Suprapubic skin (tissue), 4 donors: ENCODE results near the gene RPS18. TPM values are rescaled to one million over a fixed set of nuclear protein-coding genes. Genes with fewer than 3 reads are reported as not detected.
A peak's percentile ranks its signal among the peaks of the same experiment; 100 is the strongest.

Experiments used
- DNase-seq, 2 donors: peaks; one replicate each; pipeline ENCODE4 v3.0.0-alpha.2; 2019; ENCODE audit warnings: low spot score in 2 of 2
- H3K27ac ChIP-seq: fragments of 200-600 bp; sonication (generic); one replicate; pipeline ENCODE4 v1.5.1; 2019
- H3K27me3 ChIP-seq: fragments of 200-600 bp; sonication (generic); one replicate; pipeline ENCODE4 v1.5.1; 2019
- H3K36me3 ChIP-seq: fragments of 200-600 bp; sonication (generic); one replicate; pipeline ENCODE4 v1.5.1; 2019
- H3K4me1 ChIP-seq: fragments of 200-600 bp; sonication (generic); one replicate; pipeline ENCODE4 v1.5.1; 2019
- H3K4me3 ChIP-seq: fragments of 200-600 bp; sonication (generic); one replicate; pipeline ENCODE4 v1.5.1; 2019; ENCODE audit warnings: mild to moderate bottlenecking
- H3K9me3 ChIP-seq: fragments of 200-600 bp; sonication (generic); one replicate; pipeline ENCODE4 v1.5.1; 2019
- CTCF ChIP-seq, 2 donors: fragments of 200-600 bp in 1 of 2; fragments of 450-650 bp in 1 of 2; sonication (generic) in 1 of 2; IDR thresholded peaks; one replicate each; pipeline ENCODE4 v1.5.1; 2016 to 2019; ENCODE audit warnings: antibody characterized with exemption in 2 of 2, mild to moderate bottlenecking in 1 of 2, moderate library complexity in 1 of 2
- EP300 ChIP-seq: sonication (generic); formaldehyde crosslinking; IDR thresholded peaks from one replicate; pipeline ENCODE4 v1.6.1; 2017; ENCODE audit warnings: antibody characterized with exemption
- POLR2A ChIP-seq, 2 donors: fragments of 450-650 bp; IDR thresholded peaks; one replicate each; pipeline ENCODE4 v1.6.1; 2017; ENCODE audit warnings: antibody characterized with exemption in 2 of 2, mild to moderate bottlenecking in 2 of 2, moderate library complexity in 2 of 2
- POLR2AphosphoS5 ChIP-seq, 3 donors: sonication (generic); formaldehyde crosslinking; IDR thresholded peaks; one replicate each; pipeline ENCODE4 v1.6.1; 2017; ENCODE audit warnings: antibody characterized with exemption in 3 of 3
- WGBS: methylation state at CpG from one replicate; pipeline ENCODE4 v1.1.5; 2018; 5-methylcytosine and 5-hydroxymethylcytosine counted together
- total RNA-seq, 4 donors: library from RNA; depleted of rRNA; stranded (reverse); fragments of >200 nt; gene quantifications; one replicate each; pipeline ENCODE4 v1.1.0, GENCODE V29; 2016

The RPS18 gene
- total RNA-seq, 4 donors from 2014 or later = 2,261 to 4,381 (median 4,042) TPM

DNA sequence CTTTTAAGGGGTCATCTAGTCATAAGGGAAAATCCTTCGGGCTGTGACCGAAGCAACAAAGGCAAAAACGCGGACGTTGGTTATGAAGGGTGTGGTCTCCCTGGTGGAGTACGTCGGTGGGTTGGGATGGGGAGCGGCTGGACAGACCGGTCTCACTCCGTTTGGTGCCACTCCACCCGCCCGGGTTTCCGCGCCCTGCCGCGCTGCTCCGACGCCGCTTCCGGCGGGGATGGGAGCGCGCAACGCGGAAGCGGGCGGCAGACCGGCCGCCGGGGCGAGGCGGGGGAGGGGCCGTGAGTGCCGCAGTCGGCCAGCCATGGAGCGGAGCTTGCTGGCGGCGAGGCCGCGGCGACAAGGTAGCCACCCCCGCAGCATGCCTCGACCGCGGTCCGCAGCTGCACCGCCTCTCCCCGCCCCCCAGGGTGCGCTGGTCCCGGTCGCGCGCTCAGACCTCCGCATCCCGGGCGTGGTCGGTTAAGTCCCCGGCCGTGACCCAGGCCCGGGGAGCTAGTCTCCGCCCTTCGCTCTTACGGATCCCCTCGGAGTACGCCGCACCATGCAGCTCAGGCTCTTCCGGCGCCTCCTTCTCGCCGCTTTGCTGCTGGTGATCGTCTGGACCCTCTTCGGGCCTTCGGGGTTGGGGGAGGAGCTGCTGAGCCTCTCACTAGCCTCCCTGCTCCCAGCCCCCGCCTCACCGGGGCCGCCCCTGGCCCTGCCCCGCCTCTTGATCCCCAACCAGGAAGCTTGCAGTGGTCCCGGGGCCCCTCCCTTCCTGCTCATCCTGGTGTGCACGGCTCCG lies 5.2 kb downstream of the RPS18 start, which contains the start of gene B3GALT4:
Gene B3GALT4, plus strand, starts transcription at position 260 of the 799 bp plus-strand sequence. Its CDS starts 297 bp downstream, at position 557.
- peaks cover 63% of the 10 kb centered on the region for H3K4me1 ChIP-seq
- H3K27me3 ChIP-seq = no peaks in the 10 kb centered on the region
- H3K4me3 ChIP-seq = peak within 1 kb of the TSS; percentile 83
- peaks cover 55% of the 10 kb centered on the region for H3K36me3 ChIP-seq
- peak within 1 kb of the TSS; percentile 92 for H3K27ac ChIP-seq
- no peak for TF ChIP-seq EP300
- TF ChIP-seq CTCF (IDR thresholded peaks at IDR 0.05) = peak; percentile 5 to 75
- TF ChIP-seq POLR2A (IDR thresholded peaks at IDR 0.05) = peak; percentile 5 to 57
- TF ChIP-seq POLR2AphosphoS5 (IDR thresholded peaks at IDR 0.05) = peak in 2 of 3 donors; percentile 25
- H3K9me3 ChIP-seq = no peaks in the 10 kb centered on the region
- DNase-seq = peak; percentile 90 to 91
- 2% methylated on average over 35 of the region's 80 CpGs for WGBS

DNA sequence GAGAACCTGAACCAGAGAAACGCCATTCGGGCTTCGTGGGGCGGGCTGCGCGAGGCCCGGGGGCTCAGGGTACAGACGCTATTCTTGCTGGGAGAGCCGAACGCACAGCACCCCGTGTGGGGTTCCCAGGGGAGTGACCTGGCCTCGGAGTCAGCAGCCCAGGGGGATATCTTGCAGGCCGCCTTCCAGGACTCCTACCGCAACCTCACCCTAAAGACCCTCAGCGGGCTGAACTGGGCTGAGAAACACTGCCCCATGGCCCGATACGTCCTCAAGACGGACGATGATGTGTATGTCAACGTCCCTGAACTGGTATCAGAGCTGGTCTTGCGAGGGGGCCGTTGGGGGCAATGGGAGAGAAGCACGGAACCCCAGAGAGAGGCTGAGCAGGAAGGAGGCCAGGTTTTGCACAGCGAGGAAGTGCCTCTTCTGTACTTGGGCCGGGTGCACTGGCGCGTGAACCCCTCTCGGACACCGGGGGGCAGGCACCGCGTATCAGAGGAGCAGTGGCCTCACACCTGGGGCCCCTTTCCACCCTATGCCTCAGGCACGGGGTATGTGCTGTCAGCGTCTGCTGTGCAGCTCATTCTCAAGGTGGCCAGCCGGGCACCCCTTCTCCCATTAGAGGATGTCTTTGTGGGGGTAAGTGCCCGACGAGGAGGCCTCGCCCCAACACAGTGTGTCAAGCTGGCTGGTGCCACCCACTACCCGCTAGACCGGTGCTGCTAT lies 6.0 kb downstream of the RPS18 start:
- Histone ChIP-seq H3K36me3 (peaks cover 60% of the 10 kb centered on the region), H3K4me1 (peaks cover 56% of the 10 kb centered on the region), H3K27ac (peak overlapping the region; percentile 92), H3K4me3 (peak overlapping the region; percentile 83), H3K9me3 (no peaks in the 10 kb centered on the region), H3K27me3 (no peaks in the 10 kb centered on the region)
- 48% methylated on average over 19 of the region's 39 CpGs for WGBS
- no peak for TF ChIP-seq POLR2A (IDR thresholded peaks at IDR 0.05)
- no peak for TF ChIP-seq POLR2AphosphoS5 (IDR thresholded peaks at IDR 0.05)
- no peak for TF ChIP-seq CTCF (IDR thresholded peaks at IDR 0.05)
- no peak for TF ChIP-seq EP300
- DNase-seq = peak in 1 of 2 donors; percentile 75

DNA sequence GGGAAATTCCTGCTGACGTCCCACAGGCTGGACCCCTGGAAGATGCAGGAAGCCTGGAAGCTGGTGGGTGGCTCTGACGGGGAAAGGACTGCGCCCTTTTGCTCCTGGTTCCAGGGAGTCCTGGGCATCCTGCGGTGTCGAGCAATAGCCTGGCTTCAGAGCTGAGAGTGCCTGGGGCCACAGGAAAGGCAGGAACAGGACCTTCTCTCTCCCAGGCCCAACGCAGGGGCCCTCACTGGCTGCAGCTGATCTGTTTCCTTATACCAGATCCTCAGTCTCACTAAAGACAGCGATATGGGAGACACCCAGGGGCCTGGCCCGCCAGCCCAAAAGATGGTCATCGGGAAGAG lies 6.5 kb downstream of the RPS18 start:
- H3K4me1 ChIP-seq = peaks cover 51% of the 10 kb centered on the region
- no peak for TF ChIP-seq POLR2A (IDR thresholded peaks at IDR 0.05)
- no peak for TF ChIP-seq POLR2AphosphoS5 (IDR thresholded peaks at IDR 0.05)
- no peak for TF ChIP-seq EP300
- TF ChIP-seq CTCF (IDR thresholded peaks at IDR 0.05) = no peak
- H3K27me3 ChIP-seq = no peaks in the 10 kb centered on the region
- no peaks in the 10 kb centered on the region for H3K9me3 ChIP-seq
- H3K36me3 ChIP-seq = peaks cover 62% of the 10 kb centered on the region
- peak overlapping the region; percentile 83 for H3K4me3 ChIP-seq
- no peak for DNase-seq
- 84% methylated on average over 9 of the region's 9 CpGs for WGBS
- H3K27ac ChIP-seq = peak overlapping the region; percentile 92

DNA sequence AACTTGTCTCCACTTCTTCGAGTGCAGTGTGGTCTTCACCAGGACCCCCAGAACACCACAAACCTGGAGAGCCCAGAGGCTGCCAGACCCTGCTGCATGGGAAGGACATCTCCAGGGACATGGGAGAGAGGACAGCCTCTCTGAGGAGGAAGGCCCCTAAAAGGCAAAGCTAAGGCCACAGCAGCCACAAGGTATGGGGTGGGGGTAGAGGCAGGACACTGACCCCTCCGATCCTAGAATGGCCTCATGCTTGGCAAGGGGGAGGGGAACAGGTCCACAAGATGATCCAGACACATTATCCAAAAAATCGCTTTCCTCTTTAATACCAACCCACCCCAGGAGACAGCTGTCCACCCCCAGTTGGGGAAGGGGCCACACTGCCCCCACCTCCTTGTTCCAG lies 6.9 kb downstream of the RPS18 start:
- no peak overlapping the region for H3K4me3 ChIP-seq
- TF ChIP-seq CTCF (IDR thresholded peaks at IDR 0.05) (no peak), EP300 (no peak), POLR2AphosphoS5 (IDR thresholded peaks at IDR 0.05) (no peak), POLR2A (IDR thresholded peaks at IDR 0.05) (no peak)
- H3K9me3 ChIP-seq = no peaks in the 10 kb centered on the region
- no peak overlapping the region for H3K27ac ChIP-seq
- no peaks in the 10 kb centered on the region for H3K27me3 ChIP-seq
- DNase-seq = no peak
- peaks cover 64% of the 10 kb centered on the region for H3K36me3 ChIP-seq
- 65% methylated on average over 3 of the region's 3 CpGs for WGBS
- peaks cover 46% of the 10 kb centered on the region for H3K4me1 ChIP-seq

DNA sequence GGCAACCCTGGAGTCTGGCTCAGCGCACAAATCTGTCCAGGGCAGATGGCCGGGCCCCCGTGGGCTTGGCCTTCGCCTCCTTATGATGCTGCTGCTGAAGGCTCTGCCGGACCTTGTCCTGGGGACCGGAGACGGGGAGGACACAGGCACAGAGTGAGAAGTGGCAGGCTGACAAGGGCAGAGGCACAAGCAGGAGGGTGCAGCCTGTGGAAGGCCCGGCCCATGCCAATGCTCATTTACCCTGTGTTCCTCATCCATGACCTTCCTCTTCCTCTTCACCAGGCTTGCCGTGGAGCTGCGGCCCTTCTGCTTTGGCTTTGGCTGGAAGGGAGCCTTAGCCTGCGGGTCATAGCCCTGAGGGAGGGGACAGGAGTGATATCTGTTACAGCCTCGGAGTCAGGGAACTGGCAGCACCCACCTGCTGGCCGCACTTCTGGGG lies 7.4 kb downstream of the RPS18 start:
- Histone ChIP-seq H3K27me3 (no peaks in the 10 kb centered on the region), H3K4me3 (no peak overlapping the region), H3K4me1 (peaks cover 42% of the 10 kb centered on the region), H3K9me3 (no peaks in the 10 kb centered on the region), H3K27ac (no peak overlapping the region), H3K36me3 (peaks cover 62% of the 10 kb centered on the region)
- 71% methylated on average over 13 of the region's 13 CpGs for WGBS
- no peak for TF ChIP-seq POLR2AphosphoS5 (IDR thresholded peaks at IDR 0.05)
- no peak for TF ChIP-seq POLR2A (IDR thresholded peaks at IDR 0.05)
- no peak for TF ChIP-seq EP300
- no peak for TF ChIP-seq CTCF (IDR thresholded peaks at IDR 0.05)
- DNase-seq = no peak
